HCT116 (cell line): Measurements from ENCODE around the gene NANOG. TPM values are rescaled to one million over a fixed set of nuclear protein-coding genes. Genes with fewer than 3 reads are reported as not detected.

Experiments used
- ATAC-seq: fragments of 200-7000 bp; cut with Tn5 transposase; 2 replicates; pipeline ENCODE4 v1.9.1; 2020; ENCODE audit warnings: mild to moderate bottlenecking, moderate library complexity
- BruUV-seq: library from RNA; stranded (reverse); fragments of 400-500 nt; replicated peaks from 2 replicates; lab custom pipeline; 2021; lab: Mats Ljungman, UMichigan
- CTCF ChIA-PET: fragments of 300-600 bp; sonication (Branson Sonifier 250); formaldehyde crosslinking; loops from one replicate; lab custom pipeline; 2021; ENCODE audit warnings: antibody characterized with exemption; lab: Charles Lee
- POLR2A ChIA-PET: fragments of 300-600, 350-600 bp; sonication (Branson Sonifier 250); formaldehyde crosslinking; loops from one replicate; lab custom pipeline; 2021; ENCODE audit warnings: antibody characterized with exemption; lab: Charles Lee
- RAD21 ChIA-PET, 2 experiments: fragments of 300-600 bp; sonication (Branson Sonifier 250); formaldehyde crosslinking; loops; one replicate each; lab custom pipeline; 2023; ENCODE audit warnings: low total read pairs in 2 of 2; ENCODE audit not compliant: uncharacterized antibody in 2 of 2, unreplicated experiment in 2 of 2, low non-redundant PET in 1 of 2; lab: Charles Lee
- DNase-seq: peaks from one replicate; pipeline ENCODE4 v3.0.0-alpha.2; 2010; ENCODE audit warnings: low read depth, low spot score
- H2AFZ ChIP-seq: fragments of 200-600 bp; shearing (Covaris generic), sonication (generic); 2 replicates; pipeline ENCODE4 v1.6.1; 2017; ENCODE audit warnings: low read depth, mixed run types, mixed read lengths, antibody characterized with exemption, low read length; ENCODE audit not compliant: poor library complexity, severe bottlenecking
- H3K27ac ChIP-seq: 2 replicates; pipeline ENCODE4 v1.5.1; 2012; ENCODE audit warnings: low read depth, low read length
- H3K27me3 ChIP-seq: fragments of 200-600 bp; sonication (generic); 2 replicates; pipeline ENCODE4 v1.6.1; 2016; ENCODE audit warnings: mixed run types, low read length, mixed read lengths; ENCODE audit not compliant: insufficient read depth
- H3K36me3 ChIP-seq, 2 experiments: fragments of 200-500 bp in 1 of 2; fragments of 200-600 bp in 1 of 2; sonication (Bioruptor generic) in 1 of 2; sonication (generic) in 1 of 2; 2 replicates each; pipeline versions ENCODE4 v1.5.1 to v1.6.1; 2014 to 2016; ENCODE audit warnings: low read length in 2 of 2, inconsistent platforms in 1 of 2, mixed read lengths in 1 of 2, mixed run types in 1 of 2; ENCODE audit not compliant: insufficient read depth in 2 of 2, control insufficient read depth in 1 of 2
- H3K4me1 ChIP-seq, 2 experiments: fragments of 200-600 bp in 1 of 2; sonication (generic) in 1 of 2; 2 replicates each; pipeline versions ENCODE4 v1.5.1 to v1.6.1; 2012 to 2017; ENCODE audit warnings: low read length in 2 of 2, inconsistent platforms in 1 of 2, mild to moderate bottlenecking in 1 of 2, mixed read lengths in 1 of 2, mixed run types in 1 of 2, moderate library complexity in 1 of 2; ENCODE audit not compliant: insufficient read depth in 2 of 2, control insufficient read depth in 1 of 2
- H3K4me2 ChIP-seq: fragments of 200-600 bp; sonication (generic); 2 replicates; pipeline ENCODE4 v1.6.1; 2017; ENCODE audit warnings: mixed run types, low read length, mixed read lengths
- H3K4me3 ChIP-seq, 2 experiments: fragments of 200-600 bp in 1 of 2; sonication (generic) in 1 of 2; replicated peaks in 1 of 2; 2 replicates each; pipeline ENCODE4 v1.5.1; 2011 to 2016; ENCODE audit warnings: low read length in 2 of 2, control low read depth in 1 of 2, low read depth in 1 of 2, mild to moderate bottlenecking in 1 of 2, mixed read lengths in 1 of 2, mixed run types in 1 of 2
- H3K79me2 ChIP-seq: fragments of 200-600 bp; sonication (generic); 2 replicates; pipeline ENCODE4 v1.6.1; 2017; ENCODE audit warnings: mild to moderate bottlenecking, mixed run types, low read length, moderate library complexity, mixed read lengths; ENCODE audit not compliant: insufficient read depth
- H3K9ac ChIP-seq: fragments of 200-600 bp; sonication (generic); 2 replicates; pipeline ENCODE4 v1.6.1; 2016; ENCODE audit warnings: low read length, mixed read lengths
- H3K9me2 ChIP-seq: fragments of 200-600 bp; sonication (generic), shearing (Covaris generic); 2 replicates; pipeline ENCODE4 v1.6.1; 2017; ENCODE audit warnings: mixed run types, mild to moderate bottlenecking, moderate library complexity; ENCODE audit not compliant: insufficient read depth
- H3K9me3 ChIP-seq, 2 experiments: fragments of 200-500 bp in 1 of 2; fragments of 200-600 bp in 1 of 2; sonication (Bioruptor generic) in 1 of 2; sonication (generic) in 1 of 2; 2 replicates each; pipeline ENCODE4 v1.6.1; 2014 to 2017; ENCODE audit warnings: low read length in 2 of 2, mixed read lengths in 2 of 2, inconsistent platforms in 1 of 2, low read depth in 1 of 2, mild to moderate bottlenecking in 1 of 2, mixed run types in 1 of 2, moderate library complexity in 1 of 2; ENCODE audit not compliant: control insufficient read depth in 1 of 2, insufficient read depth in 1 of 2
- H4K20me1 ChIP-seq: fragments of 200-600 bp; sonication (generic), shearing (Covaris generic); 2 replicates; pipeline ENCODE4 v1.6.1; 2017; ENCODE audit warnings: mixed run types, mild to moderate bottlenecking, moderate library complexity; ENCODE audit not compliant: insufficient read depth
- ATF3 ChIP-seq: IDR thresholded peaks from 2 replicates; pipeline ENCODE4 v1.6.1; 2012
- CTCF ChIP-seq, 3 experiments: fragments of 200-600 bp in 1 of 3; sonication (generic) in 1 of 3; IDR thresholded peaks in 2 of 3; conservative IDR thresholded peaks in 1 of 3; 2 replicates each; pipeline ENCODE4 v1.5.1; 2012 to 2017; ENCODE audit warnings: low read depth in 2 of 3, low read length in 2 of 3, antibody characterized with exemption in 1 of 3, borderline replicate concordance in 1 of 3, control low read depth in 1 of 3, mild to moderate bottlenecking in 1 of 3, mixed read lengths in 1 of 3, mixed run types in 1 of 3, moderate library complexity in 1 of 3; ENCODE audit not compliant: insufficient read depth in 1 of 3
- EGR1 ChIP-seq: IDR thresholded peaks from 2 replicates; pipeline ENCODE4 v1.6.1; 2012; ENCODE audit warnings: low read depth
- EZH2 ChIP-seq: fragments of 200-600 bp; sonication (generic); IDR thresholded peaks from 2 replicates; pipeline ENCODE4 v1.6.1; 2017; ENCODE audit warnings: antibody characterized with exemption, mixed run types
- MAX ChIP-seq: IDR thresholded peaks from 2 replicates; pipeline ENCODE4 v1.6.1; 2012
- RAD21 ChIP-seq: IDR thresholded peaks from 2 replicates; pipeline ENCODE4 v1.6.1; 2012; ENCODE audit warnings: low read depth, mild to moderate bottlenecking
- REST ChIP-seq: IDR thresholded peaks from 2 replicates; pipeline ENCODE4 v1.6.1; 2012; ENCODE audit warnings: low read depth
- SP1 ChIP-seq: IDR thresholded peaks from 2 replicates; pipeline ENCODE4 v1.6.1; 2012; ENCODE audit warnings: low read depth
- SRF ChIP-seq: IDR thresholded peaks from 2 replicates; pipeline ENCODE4 v1.6.1; 2012; ENCODE audit warnings: low read depth
- YY1 ChIP-seq: IDR thresholded peaks from 2 replicates; pipeline ENCODE4 v1.6.1; 2011; ENCODE audit warnings: low read length, low read depth, moderate library complexity, mild to moderate bottlenecking; ENCODE audit not compliant: insufficient replicate concordance; ENCODE audit errors: extremely low read depth
- ZBTB33 ChIP-seq: IDR thresholded peaks from 2 replicates; pipeline ENCODE4 v1.6.1; 2011; ENCODE audit warnings: mild to moderate bottlenecking, low read length, moderate library complexity; ENCODE audit not compliant: insufficient replicate concordance; ENCODE audit errors: extremely low read depth
- intact Hi-C: fragments of 100-400 bp; cut with micrococcal nuclease; formaldehyde crosslinking; loops from 2 replicates; pipeline ENCODE4 v1.10.0; 2022
- total RNA-seq: library from RNA; stranded (reverse); gene quantifications from one replicate; pipeline ENCODE4 v1.2.1, GENCODE V29; 2021; ENCODE audit not compliant: unreplicated experiment

The NANOG gene
- total RNA-seq, 1 experiment from 2014 or later, result 0.22 TPM

- BruUV-seq, result no TSS peak
- CTCF ChIA-PET, result no interaction called here
- Histone ChIP-seq H3K27me3 (no peaks in the 10 kb centered on the region), H3K27ac (no peak overlapping the region), H3K9ac (no peak overlapping the region), H3K9me3 (no peaks in the 10 kb centered on the region), H3K36me3 (no peaks in the 10 kb centered on the region), H3K4me3 (no peak overlapping the region), H3K79me2 (no peaks in the 10 kb centered on the region), H2AFZ (no peak overlapping the region), H3K4me2 (no peak overlapping the region), H3K9me2 (no peaks in the 10 kb centered on the region), H4K20me1 (no peaks in the 10 kb centered on the region), H3K4me1 (no peaks in the 10 kb centered on the region)
- POLR2A ChIA-PET, result no interaction called here
- TF ChIP-seq EZH2 (no peak), YY1 (no peak), SRF (no peak), REST (no peak), ATF3 (no peak), MAX (no peak), ZBTB33 (no peak), EGR1 (no peak), RAD21 (no peak), CTCF (IDR thresholded peaks at IDR 0.05 in 2 of 3, conservative IDR thresholded peaks at IDR 0.05 in 1 of 3; ENCODE audit: borderline replicate concordance in 1 of 3, insufficient read depth in 1 of 3, low read depth in 2 of 3, low read length in 2 of 3) (no peak), SP1 (no peak)
- ATAC-seq (no peak), DNase-seq (no peak)
- RAD21 ChIA-PET, result no interaction called here
- intact Hi-C loops, result no loop called here
These were observed 45.5 kb downstream of the NANOG start for GRCh38 chr12:7834701-7835100.
